Endothelial cell of umbilical vein (primary cell): Measurements from ENCODE around the gene NANS. TPM values are rescaled to one million over a fixed set of nuclear protein-coding genes. Genes with fewer than 3 reads are reported as not detected.

ENCODE experiments used
- BruUV-seq: library from RNA; stranded (reverse); fragments of 400-500 nt; replicated peaks from 2 replicates; lab custom pipeline; 2021; lab: Mats Ljungman, UMichigan
- CTCF ChIA-PET: fragments of 300-600, 350-600 bp; sonication (Branson Sonifier 250); formaldehyde crosslinking; loops from one replicate; lab custom pipeline; 2021; ENCODE audit warnings: antibody characterized with exemption, inconsistent platforms; lab: Charles Lee
- POLR2A ChIA-PET: fragments of 300-600, 350-600 bp; sonication (Branson Sonifier 250); formaldehyde crosslinking; loops from one replicate; lab custom pipeline; 2021; ENCODE audit warnings: antibody characterized with exemption, inconsistent platforms; lab: Charles Lee
- DNase-seq: peaks from one replicate; pipeline ENCODE4 v3.0.0-alpha.2; 2011; ENCODE audit warnings: low read depth, low spot score
- FAIRE-seq: peaks from 2 replicates; lab custom pipeline; 2011; peaks lifted over from hg19 to GRCh38; lab: Jason Lieb, UNC
- H2AFZ ChIP-seq: 2 replicates; pipeline ENCODE4 v1.6.0; 2012; ENCODE audit warnings: low read depth, low read length, control low read depth, inconsistent platforms
- H3K27ac ChIP-seq: 2 replicates; pipeline ENCODE4 v1.5.1; 2011; ENCODE audit warnings: low read depth, mild to moderate bottlenecking, control low read depth, low read length, moderate library complexity; ENCODE audit not compliant: insufficient read depth
- H3K27me3 ChIP-seq, 2 experiments: 2 replicates each; pipeline versions ENCODE4 v1.6.0 to v1.6.1; 2011; ENCODE audit warnings: low read length in 2 of 2, mixed read lengths in 1 of 2; ENCODE audit not compliant: control insufficient read depth in 2 of 2, insufficient read depth in 2 of 2
- H3K36me3 ChIP-seq, 2 experiments: 2 replicates in 1 of 2; 3 replicates in 1 of 2; pipeline ENCODE4 v1.5.1; 2011; ENCODE audit warnings: low read length in 2 of 2, mild to moderate bottlenecking in 1 of 2, moderate library complexity in 1 of 2; ENCODE audit not compliant: control insufficient read depth in 2 of 2, insufficient read depth in 2 of 2; ENCODE audit errors: extremely low read depth in 1 of 2
- H3K4me1 ChIP-seq: 3 replicates; pipeline ENCODE4 v1.5.1; 2011; ENCODE audit warnings: mild to moderate bottlenecking, low read length; ENCODE audit not compliant: control insufficient read depth, insufficient read depth; ENCODE audit errors: extremely low read depth
- H3K4me2 ChIP-seq: 2 replicates; pipeline ENCODE4 v1.6.1; 2011; ENCODE audit warnings: low read length, control low read depth, mixed read lengths; ENCODE audit not compliant: insufficient read depth
- H3K4me3 ChIP-seq, 3 experiments: fragments of 200-600 bp in 1 of 3; sonication (generic), shearing (Covaris generic) in 1 of 3; replicated peaks in 1 of 3; 2 replicates each; pipeline ENCODE4 v1.5.1; 2011 to 2016; ENCODE audit warnings: control low read depth in 3 of 3, low read length in 3 of 3, mild to moderate bottlenecking in 2 of 3, inconsistent platforms in 1 of 3, low read depth in 1 of 3, moderate library complexity in 1 of 3; ENCODE audit not compliant: insufficient read depth in 1 of 3
- H3K79me2 ChIP-seq: 2 replicates; pipeline ENCODE4 v1.6.0; 2012; ENCODE audit warnings: low read length, inconsistent platforms; ENCODE audit not compliant: control insufficient read depth, insufficient read depth
- H3K9ac ChIP-seq: replicated peaks from 2 replicates; pipeline ENCODE3; 2011; ENCODE audit warnings: low read length, control low read depth; ENCODE audit not compliant: insufficient read depth; ENCODE audit errors: extremely low read depth
- H3K9me1 ChIP-seq: replicated peaks from 3 replicates; pipeline ENCODE4 v1.6.0; 2011; ENCODE audit warnings: mild to moderate bottlenecking, low read length; ENCODE audit not compliant: control insufficient read depth, insufficient read depth; ENCODE audit errors: extremely low read depth
- H3K9me3 ChIP-seq: replicated peaks from 2 replicates; pipeline ENCODE4 v1.5.1; 2012; ENCODE audit warnings: low read length, inconsistent platforms; ENCODE audit not compliant: control insufficient read depth, insufficient read depth
- H4K20me1 ChIP-seq: replicated peaks from 2 replicates; pipeline ENCODE3; 2011; ENCODE audit warnings: mild to moderate bottlenecking, low read length; ENCODE audit not compliant: control insufficient read depth, insufficient read depth; ENCODE audit errors: extremely low read depth
- CTCF ChIP-seq, 2 donors: IDR thresholded peaks; 1 replicate in 1 of 2; 2 replicates in 1 of 2; pipeline ENCODE4 v1.5.1; 2011; ENCODE audit warnings: low read length in 2 of 2, mild to moderate bottlenecking in 2 of 2, moderate library complexity in 2 of 2, control low read depth in 1 of 2, inconsistent platforms in 1 of 2, low read depth in 1 of 2; ENCODE audit not compliant: insufficient read depth in 1 of 2; ENCODE audit errors: extremely low read depth in 1 of 2
- EZH2 ChIP-seq: IDR thresholded peaks from 2 replicates; pipeline ENCODE4 v1.6.1; 2012; ENCODE audit warnings: borderline replicate concordance, low read depth, mild to moderate bottlenecking, moderate library complexity, low read length, inconsistent platforms; ENCODE audit not compliant: severe bottlenecking
- FOS ChIP-seq: IDR thresholded peaks from 2 replicates; pipeline ENCODE4 v1.6.1; 2011; ENCODE audit warnings: mild to moderate bottlenecking, low read length, moderate library complexity, borderline replicate concordance; ENCODE audit not compliant: insufficient read depth
- GATA2 ChIP-seq: IDR thresholded peaks from 2 replicates; pipeline ENCODE4 v1.7.0; 2011; ENCODE audit warnings: low read depth, mild to moderate bottlenecking, moderate library complexity, mixed read lengths, low read length; ENCODE audit not compliant: insufficient read length, insufficient read depth
- JUN ChIP-seq: IDR thresholded peaks from 2 replicates; pipeline ENCODE4 v1.6.1; 2011; ENCODE audit warnings: borderline replicate concordance, low read depth; ENCODE audit not compliant: insufficient read length, insufficient read depth
- MYC ChIP-seq: IDR thresholded peaks from one replicate; pipeline ENCODE4 v1.6.1; 2011; ENCODE audit warnings: mild to moderate bottlenecking, low read depth, low read length
- POLR2A ChIP-seq: IDR thresholded peaks from 2 replicates; pipeline ENCODE4 v1.6.1; 2012; ENCODE audit warnings: low read depth, mild to moderate bottlenecking, control low read depth, low read length
- POLR2AphosphoS5 ChIP-seq: IDR thresholded peaks from 2 replicates; pipeline ENCODE4 v1.6.1; 2012; ENCODE audit warnings: low read depth, mild to moderate bottlenecking, control low read depth, low read length, moderate library complexity; ENCODE audit not compliant: insufficient read depth
- dilution Hi-C: fragments of 300-500 bp; cut with MboI; formaldehyde crosslinking; loops from one replicate; pipeline ENCODE4 v1.15.0; 2019; ENCODE audit warnings: low sequenced_read_pairs; ENCODE audit not compliant: extremely low pct_ligation_motif_present
- intact Hi-C: fragments of 100-400 bp; cut with micrococcal nuclease; formaldehyde crosslinking; loops from one replicate; pipeline ENCODE4 v1.10.0; 2022
- polyA plus RNA-seq, 4 experiments: library from polyadenylated mRNA; depleted of rRNA in 3 of 4; stranded (reverse) in 3 of 4; unstranded in 1 of 4; fragments of >200 nt; gene quantifications; 2 replicates each; pipeline versions ENCODE4 v1.2.1 to v1.2.3, GENCODE V29; 2011 to 2012; ENCODE audit warnings: missing spikeins in 1 of 4
- total RNA-seq: library from RNA; stranded (reverse); gene quantifications from 2 replicates; pipeline ENCODE4 v1.2.3, GENCODE V29; 2021
- TF ChIP-seq, protein P1 (sequence below): IDR thresholded peaks from 2 replicates; pipeline ENCODE4 v1.6.1; 2011; ENCODE audit not compliant: insufficient read depth, insufficient read length

NANS gene
- total and polyA plus RNA-seq, 2 donors (not counting 3 experiments of a cell fraction or from before 2014, with no cell fraction given) = 85.1 to 108 TPM

DNA sequence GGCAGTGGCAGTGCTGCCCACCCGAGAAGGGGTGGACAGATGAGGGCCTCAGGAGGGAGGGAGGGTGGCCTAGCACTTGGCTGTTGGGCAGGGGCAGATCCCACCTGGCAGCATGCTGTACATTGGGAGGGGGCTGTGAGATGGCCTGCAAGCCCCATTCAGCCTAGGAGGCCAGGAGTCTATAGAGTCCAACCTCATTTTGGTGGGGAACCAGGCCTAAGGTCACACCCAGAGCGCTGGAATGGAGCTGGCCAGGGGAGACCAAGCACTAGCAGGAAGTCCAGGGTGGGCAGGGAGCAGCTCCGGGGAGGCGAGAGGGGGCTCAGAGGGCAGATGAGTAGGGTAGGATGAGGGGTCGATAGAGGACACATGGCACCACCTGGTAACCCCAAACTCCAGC lies 39.6 kb downstream of the NANS start:
- Histone ChIP-seq H3K9ac (no peak overlapping the region), H3K4me2 (no peak overlapping the region), H2AFZ (no peak overlapping the region), H3K9me3 (no peaks in the 10 kb centered on the region), H3K79me2 (no peaks in the 10 kb centered on the region), H3K4me3 (no peak overlapping the region), H3K36me3 (no peaks in the 10 kb centered on the region), H4K20me1 (no peaks in the 10 kb centered on the region), H3K27me3 (no peaks in the 10 kb centered on the region), H3K27ac (no peak overlapping the region), H3K4me1 (no peaks in the 10 kb centered on the region), H3K9me1 (no peaks in the 10 kb centered on the region)
- no peak for TF ChIP-seq CTCF (IDR thresholded peaks at IDR 0.05; ENCODE audit: extremely low read depth in 1 of 2, insufficient read depth in 1 of 2, low read depth in 1 of 2, low read length in 2 of 2)
- TF ChIP-seq, protein P1, sequence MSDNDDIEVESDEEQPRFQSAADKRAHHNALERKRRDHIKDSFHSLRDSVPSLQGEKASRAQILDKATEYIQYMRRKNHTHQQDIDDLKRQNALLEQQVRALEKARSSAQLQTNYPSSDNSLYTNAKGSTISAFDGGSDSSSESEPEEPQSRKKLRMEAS = no peak
- no peak for TF ChIP-seq MYC
- no peak for TF ChIP-seq JUN
- no peak for TF ChIP-seq EZH2
- no peak for TF ChIP-seq GATA2
- TF ChIP-seq POLR2AphosphoS5 = no peak
- TF ChIP-seq FOS = no peak
- no peak for TF ChIP-seq POLR2A
- dilution Hi-C loops = no loop called here
- intact Hi-C loops = no loop called here
- ChIA-PET POLR2A (no interaction called here), CTCF (interaction anchor here (1.1 kb wide), 1 partner anchor 10 kb away, joined by 3 read pairs; no protein-coding TSS in a partner anchor)
- FAIRE-seq = no peak
- no peak for DNase-seq
- no TSS peak for BruUV-seq
